MM.1S (cell line): ENCODE results near the gene GHRL.

Source experiments
- EZH2 ChIP-seq: fragments of 300-600 bp; sonication (generic); optimal IDR thresholded peaks from 2 replicates; pipeline ENCODE3; 2017; ENCODE audit warnings: low read depth, mild to moderate bottlenecking, antibody characterized with exemption, low read length, mixed read lengths
- TF ChIP-seq, protein P1 (sequence below): fragments of 300-600 bp; sonication (generic); IDR thresholded peaks from 2 replicates; pipeline ENCODE4 v1.5.1; 2016; ENCODE audit warnings: antibody characterized with exemption, low read length, mixed read lengths

DNA sequence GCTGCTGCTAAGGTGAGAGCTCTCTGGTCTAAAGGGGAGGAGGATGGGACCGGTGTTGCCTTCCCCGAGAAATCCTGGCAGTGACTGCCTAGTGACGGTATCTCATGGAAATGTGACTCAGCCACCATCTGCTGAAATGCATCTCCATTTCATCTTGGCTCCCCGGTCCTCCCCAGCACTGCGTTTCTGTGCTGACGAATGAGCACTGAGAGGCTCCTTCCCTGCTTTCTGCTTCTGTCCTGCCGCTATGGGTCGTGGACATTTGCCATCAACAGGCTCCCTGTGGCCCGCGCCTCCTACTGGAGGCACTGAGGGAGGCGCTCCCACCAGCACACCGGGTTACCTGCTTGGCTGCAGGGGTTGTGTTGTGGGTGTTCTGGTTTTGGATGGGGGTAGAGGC is 41.7 kb upstream of the GHRL start:
- TF ChIP-seq EZH2 = no peak
- TF ChIP-seq, protein P1, sequence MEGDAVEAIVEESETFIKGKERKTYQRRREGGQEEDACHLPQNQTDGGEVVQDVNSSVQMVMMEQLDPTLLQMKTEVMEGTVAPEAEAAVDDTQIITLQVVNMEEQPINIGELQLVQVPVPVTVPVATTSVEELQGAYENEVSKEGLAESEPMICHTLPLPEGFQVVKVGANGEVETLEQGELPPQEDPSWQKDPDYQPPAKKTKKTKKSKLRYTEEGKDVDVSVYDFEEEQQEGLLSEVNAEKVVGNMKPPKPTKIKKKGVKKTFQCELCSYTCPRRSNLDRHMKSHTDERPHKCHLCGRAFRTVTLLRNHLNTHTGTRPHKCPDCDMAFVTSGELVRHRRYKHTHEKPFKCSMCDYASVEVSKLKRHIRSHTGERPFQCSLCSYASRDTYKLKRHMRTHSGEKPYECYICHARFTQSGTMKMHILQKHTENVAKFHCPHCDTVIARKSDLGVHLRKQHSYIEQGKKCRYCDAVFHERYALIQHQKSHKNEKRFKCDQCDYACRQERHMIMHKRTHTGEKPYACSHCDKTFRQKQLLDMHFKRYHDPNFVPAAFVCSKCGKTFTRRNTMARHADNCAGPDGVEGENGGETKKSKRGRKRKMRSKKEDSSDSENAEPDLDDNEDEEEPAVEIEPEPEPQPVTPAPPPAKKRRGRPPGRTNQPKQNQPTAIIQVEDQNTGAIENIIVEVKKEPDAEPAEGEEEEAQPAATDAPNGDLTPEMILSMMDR = no peak
